Measurements from ENCODE around the gene SHANK2. TPM values are rescaled to one million over a fixed set of nuclear protein-coding genes. Genes with fewer than 3 reads are reported as not detected.
A peak's percentile ranks its signal among the peaks of the same experiment; 100 is the strongest.

Gene SHANK2
- total and polyA plus RNA-seq, 2 of the 4 experiments (the other 2 are of a cell fraction): 1.6 to 2.2 TPM

GRCh38 chr11:71250523-71251150, 1.7 kb downstream of the SHANK2 start:
- Histone ChIP-seq H3K9me1 (ENCODE audit: insufficient read depth, low read length) (no peaks in the 10 kb centered on the region), H3K56ac (ENCODE audit: extremely low read depth, insufficient read depth, low read length) (no peak overlapping the region), H2BK20ac (ENCODE audit: low read depth, low read length) (no peak overlapping the region), H3K79me1 (ENCODE audit: low read depth in 1 of 2, low read length in 2 of 2) (peaks cover 0 to 6% of the 10 kb centered on the region in 2 experiments; a peak in 2 of 4 replicates), H2AFZ (replicated peaks; ENCODE audit: low read length, poor library complexity) (no peak overlapping the region), H3K27ac (ENCODE audit: insufficient read depth, low read length) (peak overlapping the region; percentile 41; the same call in 1 of the 2 replicates), H3K9ac (ENCODE audit: low read depth, low read length) (peak overlapping the region; percentile 53), H3K4me3 (ENCODE audit: insufficient read depth, low read depth, low read length) (peak overlapping the region; percentile 62), H3K36me3 (ENCODE audit: control insufficient read depth, insufficient read depth, low read length) (no peaks in the 10 kb centered on the region), H2AK5ac (ENCODE audit: low read depth, low read length) (no peak overlapping the region; the same call in 1 of the 2 replicates), H2BK120ac (ENCODE audit: low read depth, low read length) (no peak overlapping the region), H3K4me1 (ENCODE audit: control insufficient read depth, insufficient read depth, low read length) (peaks cover 7% of the 10 kb centered on the region), H2BK5ac (ENCODE audit: low read depth, low read length, poor library complexity, severe bottlenecking) (no peak overlapping the region), H3K27me3 (ENCODE audit: control insufficient read depth, insufficient read depth, low read length) (peaks cover 4% of the 10 kb centered on the region; the same call in 1 of the 2 replicates), H3K9me3 (ENCODE audit: control insufficient read depth, insufficient read depth, low read length) (no peaks in the 10 kb centered on the region), H3K23ac (ENCODE audit: low read depth, low read length) (peak overlapping the region; percentile 72), H4K8ac (ENCODE audit: low read depth in 2 of 2, low read length in 2 of 2) (no peak overlapping the region; a peak in 1 of 4 replicates), H3K18ac (ENCODE audit: low read depth, low read length) (no peak overlapping the region), H4K91ac (ENCODE audit: insufficient read depth, low read depth, low read length) (no peak overlapping the region), H4K5ac (ENCODE audit: low read depth, low read length) (no peak overlapping the region), H3K14ac (replicated peaks; ENCODE audit: low read depth, low read length) (no peak overlapping the region), H4K20me1 (ENCODE audit: insufficient read depth, low read length) (no peaks in the 10 kb centered on the region), H2AK9ac (replicated peaks; ENCODE audit: low read depth, low read length, poor library complexity) (peak overlapping the region; percentile 25), H3K4ac (ENCODE audit: low read depth, low read length) (0 out of 2 replicates have a peak overlapping the region, but pooled peaks have one; percentile 22), H2BK15ac (ENCODE audit: low read depth, low read length) (no peak overlapping the region), H3K4me2 (ENCODE audit: low read depth, low read length) (peak overlapping the region; percentile 64)
- WGBS, 2 experiments (ENCODE audit: extremely low coverage in 2 of 2, insufficient read length in 1 of 2): 48% methylated on average over 14 of the region's 27 CpGs; no CpG with 5 or more reads in 1 of the 2 experiments
- ATAC-seq (ENCODE audit: low read depth) (no peak), DNase-seq (no peak)
- BruUV-seq (replicated peaks): no TSS peak
- intact Hi-C loops (cut with micrococcal nuclease) (loop anchor here (5.0 to 10.0 kb wide), 2 partner anchors 87 to 136 kb away; no protein-coding TSS in a partner anchor), dilution Hi-C loops (cut with HindIII; ENCODE audit: low sequenced_read_pairs, unreplicated experiment) (no loop called here), in situ Hi-C loops (cut with MboI; ENCODE audit: low sequenced_read_pairs) (no loop called here)
- ChIA-PET POLR2A (ENCODE audit: unreplicated experiment) (no interaction called here), CTCF (interaction anchor here (1.1 kb wide), 1 partner anchor 121 kb away, joined by 3 read pairs; no protein-coding TSS in a partner anchor)
- TF ChIP-seq POLR2A (IDR thresholded peaks at IDR 0.05; ENCODE audit: low read depth, low read length) (no peak), MAFK (IDR thresholded peaks at IDR 0.05; ENCODE audit: low read depth, low read length) (no peak), FOS (IDR thresholded peaks at IDR 0.05; ENCODE audit: low read depth, low read length) (no peak), ELK1 (IDR thresholded peaks at IDR 0.05; ENCODE audit: borderline replicate concordance, low read depth, low read length) (no peak), RCOR1 (IDR thresholded peaks at IDR 0.05; ENCODE audit: insufficient replicate concordance, low read length) (no peak), NFE2L2 (IDR thresholded peaks at IDR 0.05; ENCODE audit: low read depth, low read length) (no peak), MAZ (IDR thresholded peaks at IDR 0.05; ENCODE audit: borderline replicate concordance, low read depth, low read length) (no peak), MXI1 (IDR thresholded peaks at IDR 0.05; ENCODE audit: borderline replicate concordance, low read depth, low read length) (no peak), CTCF (conservative IDR thresholded peaks at IDR 0.05; ENCODE audit: low read depth, low read length) (no peak), CHD1 (IDR thresholded peaks at IDR 0.05; ENCODE audit: low read depth, low read length) (no peak), BHLHE40 (IDR thresholded peaks at IDR 0.05; ENCODE audit: low read depth, low read length) (no peak), RFX5 (IDR thresholded peaks at IDR 0.05; ENCODE audit: low read depth, low read length) (no peak)
